ENCODE measurements around the gene UBE4A.

UBE4A gene, protein sequence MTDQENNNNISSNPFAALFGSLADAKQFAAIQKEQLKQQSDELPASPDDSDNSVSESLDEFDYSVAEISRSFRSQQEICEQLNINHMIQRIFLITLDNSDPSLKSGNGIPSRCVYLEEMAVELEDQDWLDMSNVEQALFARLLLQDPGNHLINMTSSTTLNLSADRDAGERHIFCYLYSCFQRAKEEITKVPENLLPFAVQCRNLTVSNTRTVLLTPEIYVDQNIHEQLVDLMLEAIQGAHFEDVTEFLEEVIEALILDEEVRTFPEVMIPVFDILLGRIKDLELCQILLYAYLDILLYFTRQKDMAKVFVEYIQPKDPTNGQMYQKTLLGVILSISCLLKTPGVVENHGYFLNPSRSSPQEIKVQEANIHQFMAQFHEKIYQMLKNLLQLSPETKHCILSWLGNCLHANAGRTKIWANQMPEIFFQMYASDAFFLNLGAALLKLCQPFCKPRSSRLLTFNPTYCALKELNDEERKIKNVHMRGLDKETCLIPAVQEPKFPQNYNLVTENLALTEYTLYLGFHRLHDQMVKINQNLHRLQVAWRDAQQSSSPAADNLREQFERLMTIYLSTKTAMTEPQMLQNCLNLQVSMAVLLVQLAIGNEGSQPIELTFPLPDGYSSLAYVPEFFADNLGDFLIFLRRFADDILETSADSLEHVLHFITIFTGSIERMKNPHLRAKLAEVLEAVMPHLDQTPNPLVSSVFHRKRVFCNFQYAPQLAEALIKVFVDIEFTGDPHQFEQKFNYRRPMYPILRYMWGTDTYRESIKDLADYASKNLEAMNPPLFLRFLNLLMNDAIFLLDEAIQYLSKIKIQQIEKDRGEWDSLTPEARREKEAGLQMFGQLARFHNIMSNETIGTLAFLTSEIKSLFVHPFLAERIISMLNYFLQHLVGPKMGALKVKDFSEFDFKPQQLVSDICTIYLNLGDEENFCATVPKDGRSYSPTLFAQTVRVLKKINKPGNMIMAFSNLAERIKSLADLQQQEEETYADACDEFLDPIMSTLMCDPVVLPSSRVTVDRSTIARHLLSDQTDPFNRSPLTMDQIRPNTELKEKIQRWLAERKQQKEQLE

DNA sequence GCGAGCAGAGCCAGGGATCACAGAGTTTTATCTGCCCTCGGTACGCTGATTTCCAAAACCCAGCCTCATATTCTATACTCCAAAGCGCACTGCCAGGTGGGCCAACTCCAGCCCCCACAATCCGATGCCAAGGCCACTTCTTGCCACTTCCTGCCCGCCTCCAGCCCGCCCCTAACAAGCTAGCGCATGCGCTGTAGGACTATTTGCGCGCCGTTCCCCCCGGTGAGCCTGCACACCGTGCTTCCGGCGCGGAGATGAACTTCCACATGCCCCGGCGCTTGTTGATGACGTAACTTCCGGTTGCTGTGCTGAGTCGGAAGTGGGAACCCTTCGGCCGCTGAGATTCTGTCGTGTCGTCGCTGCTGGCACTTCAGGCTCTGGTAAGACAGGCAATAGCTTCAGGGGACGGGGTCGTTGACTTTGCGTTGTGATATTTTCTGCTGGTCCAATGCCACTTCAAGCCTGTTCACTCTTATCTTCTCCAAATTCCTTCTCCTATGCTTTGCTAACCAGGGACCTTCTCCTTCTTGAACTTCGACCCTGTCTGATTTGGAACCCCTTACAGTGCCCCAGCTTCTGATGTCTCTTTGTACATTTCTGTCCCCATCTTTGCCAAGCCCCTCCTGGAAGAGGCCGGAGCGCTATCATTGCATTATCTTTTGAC lies at the start of gene UBE4A:
UBE4A (plus strand) TSS at position 306 of the 664 bp plus-strand sequence. CDS start 5,481 bp downstream, outside the sequence.
- DNase-seq, result peak; percentile 99

- no peak for DNase-seq
Measured at GRCh38 chr11:118310271-118310670, 49.1 kb upstream of the UBE4A start.

DNA sequence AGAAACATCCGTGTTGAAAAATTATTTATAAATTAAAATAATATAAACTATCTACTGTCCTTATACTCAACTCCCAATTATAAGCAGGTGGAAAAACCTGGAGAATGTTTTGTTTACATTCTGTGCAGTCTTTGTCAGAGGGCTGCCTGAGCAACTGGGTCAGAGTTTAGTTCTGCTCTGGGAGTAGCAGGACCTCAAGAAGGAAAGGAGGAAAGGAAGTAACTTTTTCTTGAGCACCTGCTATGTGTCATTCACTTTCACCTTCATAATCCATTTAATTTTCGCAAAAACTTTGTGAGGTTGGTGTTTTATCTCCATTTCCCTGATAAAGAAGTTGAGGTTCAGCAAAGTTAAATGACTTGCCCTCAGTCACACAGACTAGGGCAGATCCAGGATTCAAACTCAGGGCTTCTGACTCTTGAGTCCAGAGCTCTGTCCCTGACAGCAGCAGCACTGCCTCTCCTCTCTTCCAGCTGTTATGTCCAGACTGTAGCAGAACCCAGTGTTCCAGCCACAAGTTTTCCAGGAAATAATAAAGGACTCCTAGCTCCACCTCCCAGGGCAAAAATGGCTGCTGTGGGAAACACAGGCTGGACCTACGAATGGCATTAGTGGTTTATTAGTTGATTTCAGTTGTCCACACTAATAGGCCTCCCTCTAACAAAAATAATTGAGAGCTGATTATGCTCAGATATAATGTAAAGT lies 48.5 kb upstream of the UBE4A start:
- no peak for DNase-seq

DNA sequence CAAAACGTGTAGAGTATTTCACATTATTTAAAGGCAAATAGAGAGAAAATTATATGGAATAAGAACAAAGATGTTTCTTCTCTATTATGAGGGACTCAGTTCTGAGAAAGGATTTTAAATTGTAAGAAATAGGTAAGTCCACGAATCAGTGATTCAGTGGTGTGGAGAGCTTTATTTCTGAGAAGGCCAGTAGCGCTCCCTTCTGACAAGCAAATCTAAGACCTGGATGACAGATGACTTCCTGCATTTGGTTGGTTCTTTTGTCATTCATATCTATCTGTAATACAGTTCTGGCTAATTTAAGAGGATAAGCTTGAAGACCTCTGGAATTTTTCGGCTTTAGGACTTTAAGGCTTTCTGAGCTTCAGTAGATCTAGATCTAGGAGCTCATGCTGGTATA lies 47.9 kb upstream of the UBE4A start:
- DNase-seq, result no peak

GRCh38 chr11:118312328-118312727 lies 47.1 kb upstream of the UBE4A start:
- no peak for DNase-seq

DNA sequence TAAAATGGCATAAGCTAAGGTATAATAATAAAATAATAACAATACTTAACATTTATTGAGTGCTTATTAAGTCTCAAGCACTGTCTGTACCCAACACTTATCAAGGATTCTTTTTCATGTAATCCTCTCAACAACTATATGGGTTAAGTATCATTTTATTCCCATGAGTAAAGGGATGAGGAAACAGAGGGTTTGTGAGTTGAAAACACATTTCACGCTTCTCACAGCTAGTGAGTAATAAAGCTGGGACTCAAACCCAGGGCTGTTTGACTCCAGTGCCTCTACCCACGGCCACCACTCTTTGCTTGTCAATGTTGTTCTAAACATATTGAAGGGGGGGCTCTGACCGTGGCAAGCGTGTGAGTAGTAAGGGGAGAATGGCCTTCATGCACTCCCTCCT lies 46.2 kb upstream of the UBE4A start:
- no peak for DNase-seq

DNA sequence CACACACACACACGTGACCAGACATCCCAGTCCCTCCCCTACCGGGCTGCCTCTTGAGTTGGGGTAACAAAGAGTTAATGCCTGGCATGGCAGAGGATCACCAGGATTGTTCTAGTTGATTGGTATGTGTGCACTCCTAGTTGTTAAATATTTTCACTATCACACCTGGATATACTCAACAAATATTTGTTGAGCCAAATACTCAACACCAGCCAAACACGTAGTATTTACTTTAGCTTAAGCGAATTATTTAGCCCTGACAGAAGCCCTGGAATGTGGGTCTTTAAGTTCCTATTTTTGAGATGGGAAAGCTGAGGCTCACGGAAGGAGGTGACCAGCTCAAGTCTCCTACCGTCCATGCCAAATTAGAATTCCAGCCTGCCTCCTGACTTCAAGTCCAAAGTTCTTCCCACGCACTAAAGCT lies 44.4 kb upstream of the UBE4A start:
- DNase-seq, result no peak

- no peak for DNase-seq
Measured at GRCh38 chr11:118318124-118318523, 41.3 kb upstream of the UBE4A start.

GRCh38 chr11:118318581-118319336 lies 40.6 kb upstream of the UBE4A start:
- DNase-seq, result no peak

DNA sequence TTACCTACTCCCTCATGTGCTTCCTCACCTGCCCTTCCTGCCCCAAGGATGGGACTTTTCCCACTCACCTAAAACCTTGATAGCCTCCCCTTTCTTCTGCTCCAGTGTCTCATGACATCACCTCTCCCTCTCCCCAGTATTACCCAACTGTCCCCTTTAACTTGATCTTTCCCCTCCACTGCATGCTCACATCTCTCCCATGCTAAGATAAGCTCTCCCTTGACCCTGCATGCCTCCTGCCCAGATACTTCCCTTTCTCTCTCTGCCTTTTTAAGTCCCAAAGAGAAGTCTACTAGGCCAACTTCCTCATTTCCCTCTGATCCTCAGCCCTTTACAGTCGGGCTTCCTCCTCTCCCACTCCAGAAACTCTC lies 40.1 kb upstream of the UBE4A start:
- no peak for DNase-seq

- no peak for DNase-seq
Measured at GRCh38 chr11:118320515-118320914, 38.9 kb upstream of the UBE4A start.

GRCh38 chr11:118321386-118322082 lies 37.9 kb upstream of the UBE4A start:
- no peak for DNase-seq

DNA sequence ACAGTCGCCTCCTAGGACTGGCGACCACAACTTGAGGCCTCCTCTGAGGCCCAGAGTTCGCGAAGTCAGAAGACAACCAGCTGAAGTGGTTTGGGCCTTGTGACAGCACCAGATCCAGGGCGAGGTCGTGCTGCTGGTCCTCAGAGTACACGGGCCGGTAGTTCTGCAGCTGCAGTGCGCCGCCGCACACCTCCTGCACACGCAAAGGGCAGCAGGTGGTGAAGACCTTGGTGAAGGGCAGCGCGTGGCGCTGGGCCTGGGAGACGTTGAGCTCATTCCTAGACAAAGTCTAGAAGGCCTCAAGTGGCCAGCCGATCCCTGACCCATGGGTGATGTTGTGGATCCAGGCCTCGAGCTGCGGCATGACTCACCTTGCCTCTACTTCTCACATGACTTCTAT lies 36.7 kb upstream of the UBE4A start:
- no peak for DNase-seq

DNA sequence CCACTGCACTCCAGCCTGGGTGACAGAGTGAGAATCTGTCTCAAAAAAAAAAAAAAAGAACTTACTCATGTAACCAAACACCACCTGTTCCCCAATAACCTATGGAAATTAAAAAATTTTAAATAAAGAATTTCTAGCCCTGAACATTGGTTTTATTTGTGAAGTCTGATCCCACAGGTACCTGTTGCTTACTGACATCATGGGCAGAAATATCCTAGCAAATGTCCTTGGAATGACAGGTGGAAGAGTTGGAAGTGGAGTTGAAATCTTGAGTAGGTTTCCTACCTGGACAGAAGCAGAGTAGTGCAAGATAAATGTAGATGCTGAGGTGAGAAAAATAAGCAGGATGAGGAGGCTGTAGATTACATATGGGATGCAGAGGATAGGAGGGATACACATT lies 34.1 kb upstream of the UBE4A start:
- DNase-seq, result no peak

- no peak for DNase-seq
Measured at GRCh38 chr11:118328745-118329144, 30.7 kb upstream of the UBE4A start.

DNA sequence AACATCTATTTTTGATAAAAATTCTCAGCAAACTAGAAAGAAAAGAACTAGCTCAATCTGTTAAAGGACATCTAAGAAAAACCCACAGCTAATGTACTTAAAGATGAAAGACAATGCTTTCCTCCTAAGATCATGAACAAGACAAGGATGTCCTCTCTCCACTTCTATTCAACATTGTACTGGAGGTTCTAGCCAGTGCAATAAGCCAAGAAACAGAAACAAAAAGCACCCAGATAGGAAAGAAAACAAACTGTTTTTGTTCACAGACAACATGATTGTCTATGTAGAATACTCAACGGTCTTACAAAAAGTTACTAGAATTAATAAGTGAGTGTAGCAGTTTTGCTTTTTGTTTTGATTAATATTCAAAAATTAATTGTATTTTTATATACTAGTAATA lies 24.7 kb upstream of the UBE4A start:
- no peak for DNase-seq

DNA sequence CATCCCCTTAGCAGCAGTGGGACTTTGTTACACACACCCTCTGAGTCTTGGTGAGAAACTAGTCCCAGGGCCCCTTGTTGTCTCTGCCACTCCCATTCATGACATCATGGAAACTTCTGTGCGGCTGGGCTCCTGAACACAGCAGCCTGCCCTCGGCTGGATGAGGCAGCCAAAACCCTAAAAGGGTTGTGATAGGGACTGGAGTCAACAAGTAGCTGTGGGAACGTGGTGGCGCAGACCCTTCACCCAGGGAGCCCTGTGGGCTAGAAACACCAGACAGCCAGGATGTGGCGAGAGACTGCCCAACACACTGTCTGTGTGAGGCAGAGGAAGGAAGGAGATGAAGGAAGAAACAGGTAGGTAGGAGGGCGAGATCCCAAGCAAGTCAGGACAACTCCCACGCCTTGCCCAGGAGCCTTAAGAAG lies 20.8 kb upstream of the UBE4A start:
- peak; percentile 90 for DNase-seq

DNA sequence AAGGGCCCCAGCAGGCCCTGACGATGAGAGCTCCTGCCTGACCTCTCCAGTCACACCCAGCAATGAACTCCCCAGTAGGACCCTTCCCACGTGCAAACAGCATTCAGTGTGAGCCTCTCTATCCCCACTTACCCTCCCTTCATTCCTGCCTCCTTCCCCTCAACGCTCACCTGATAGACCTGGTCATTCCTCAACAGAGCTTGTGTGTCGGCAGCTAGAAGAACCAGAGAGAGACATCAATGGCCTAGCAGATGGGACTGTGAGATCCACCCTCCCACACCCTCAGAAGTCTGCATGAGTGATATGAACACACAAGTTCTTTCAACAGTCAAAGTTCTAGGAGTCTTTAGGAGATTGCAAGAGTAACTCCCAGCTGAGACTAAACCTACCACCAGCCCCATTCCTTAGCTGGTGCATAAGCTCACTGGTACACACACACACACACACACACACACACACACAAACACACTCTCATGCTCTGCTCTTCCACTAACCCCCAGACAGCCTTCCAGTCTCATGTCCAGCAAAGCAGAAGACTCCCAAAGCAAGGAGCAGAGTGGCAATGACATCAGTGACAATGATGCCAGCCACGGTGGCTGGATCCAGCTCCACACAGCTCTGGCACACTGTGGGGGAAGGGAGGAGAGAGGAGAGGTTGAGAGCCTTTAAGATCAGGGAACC lies 20.0 kb upstream of the UBE4A start:
- DNase-seq, result peak; percentile 27

DNA sequence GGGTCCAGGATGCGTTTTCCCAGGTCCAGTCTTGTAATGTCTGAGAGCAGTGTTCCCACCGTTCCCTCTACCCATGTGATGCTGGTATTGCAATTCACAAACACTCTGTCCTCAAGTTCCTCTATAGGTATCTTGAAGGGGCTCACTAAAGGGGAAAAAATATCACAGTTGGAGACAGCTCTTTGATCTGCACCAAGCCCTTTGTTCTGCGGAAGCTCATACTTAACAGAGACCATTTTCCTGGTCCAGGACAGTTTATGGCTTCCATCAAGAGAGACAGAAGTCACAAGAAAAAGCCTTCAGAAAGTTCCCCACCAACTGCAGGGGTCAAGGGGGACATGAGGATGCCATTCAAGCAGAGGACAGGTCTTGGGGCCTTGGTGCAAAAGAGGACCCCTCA lies 19.0 kb upstream of the UBE4A start:
- DNase-seq, result no peak

GRCh38 chr11:118341261-118341660 lies 18.1 kb upstream of the UBE4A start:
- DNase-seq, result no peak

Data from activated CD4-positive, alpha-beta T cell treated with anti-CD3 and anti-CD28 coated beads, Interleukin-2, Interleukin-6, amounts not matched to agents 100 ng/mL and 50 ng/mL, durations not matched to agents 16 hours and 8 hours (primary cell).